ENCODE data around the gene ALDOB.

Gene ALDOB

GRCh38 chr9:101453776-101454570 lies 18.4 kb upstream of the ALDOB start:
- ChIA-PET POLR2A (no interaction called here), CTCF (interaction anchor here (0.7 to 17.0 kb wide), 5 partner anchors 13 to 114 kb away, joined by 3 to 975 read pairs (median 4); partner anchors contain the start of gene RNF20)
- DNase-seq (ENCODE audit: low read depth, low spot score) = no peak
- no peak overlapping the region for H3K4me3 ChIP-seq (ENCODE audit: low read depth, low read length)
- TF ChIP-seq CTCF (IDR thresholded peaks at IDR 0.05; ENCODE audit: insufficient read depth, low read length, missing control alignments) = no peak

- no peak for DNase-seq (ENCODE audit: low read depth, low spot score)
- POLR2A ChIA-PET = no interaction called here
- TF ChIP-seq CTCF (IDR thresholded peaks at IDR 0.05; ENCODE audit: insufficient read depth, low read length, missing control alignments) = no peak
- no peak overlapping the region for H3K4me3 ChIP-seq (ENCODE audit: low read depth, low read length)
- CTCF ChIA-PET = interaction anchor here (0.8 to 1.2 kb wide), 4 partner anchors 76 to 276 kb away, joined by 3 to 4 read pairs (median 3); no protein-coding TSS in a partner anchor
These were observed 15.9 kb upstream of the ALDOB start for GRCh38 chr9:101451498-101451897.

GRCh38 chr9:101450931-101451330 lies 15.4 kb upstream of the ALDOB start:
- no peak for DNase-seq (ENCODE audit: low read depth, low spot score)
- CTCF ChIA-PET = interaction anchor here (0.8 to 2.9 kb wide), 6 partner anchors 8 to 277 kb away, joined by 3 to 20 read pairs (median 3); no protein-coding TSS in a partner anchor
- TF ChIP-seq CTCF (IDR thresholded peaks at IDR 0.05; ENCODE audit: insufficient read depth, low read length, missing control alignments) = no peak

GRCh38 chr9:101449071-101449721 lies 13.6 kb upstream of the ALDOB start:
- ChIA-PET POLR2A (no interaction called here), CTCF (interaction anchor here (0.6 to 2.9 kb wide), 40 partner anchors 8 to 1675 kb away, joined by 3 to 29 read pairs (median 4); partner anchors contain the start of gene RNF20)
- peak; percentile 86 for TF ChIP-seq CTCF (IDR thresholded peaks at IDR 0.05; ENCODE audit: insufficient read depth, low read length, missing control alignments)
- DNase-seq (ENCODE audit: low read depth, low spot score) = no peak
- H3K4me3 ChIP-seq (ENCODE audit: low read depth, low read length) = peak overlapping the region; percentile 72

More at GRCh38 chr9:101450931-101451330, 15.4 kb upstream of the ALDOB start:
- POLR2A ChIA-PET = no interaction called here
- no peak overlapping the region for H3K4me3 ChIP-seq (ENCODE audit: low read depth, low read length)

- TF ChIP-seq CTCF (IDR thresholded peaks at IDR 0.05; ENCODE audit: insufficient read depth, low read length, missing control alignments) = no peak
- CTCF ChIA-PET = interaction anchor here (0.6 to 2.9 kb wide), 38 partner anchors 8 to 1675 kb away, joined by 3 to 29 read pairs (median 5); partner anchors contain the start of gene RNF20
- H3K4me3 ChIP-seq (ENCODE audit: low read depth, low read length) = no peak overlapping the region
- POLR2A ChIA-PET = no interaction called here
- DNase-seq (ENCODE audit: low read depth, low spot score) = no peak
These were observed 13.1 kb upstream of the ALDOB start for GRCh38 chr9:101448680-101449070.

- ChIA-PET CTCF (interaction anchor here (1.7 to 2.3 kb wide), 3 partner anchors 11 to 86 kb away, joined by 5 to 22 read pairs (median 7); no protein-coding TSS in a partner anchor), POLR2A (no interaction called here)
- no peak overlapping the region for H3K4me3 ChIP-seq (ENCODE audit: low read depth, low read length)
- TF ChIP-seq CTCF (IDR thresholded peaks at IDR 0.05; ENCODE audit: insufficient read depth, low read length, missing control alignments) = no peak
- no peak for DNase-seq (ENCODE audit: low read depth, low spot score)
These were observed 11.2 kb upstream of the ALDOB start for GRCh38 chr9:101446732-101447131.

Data from AG04449 (cell line).